Hepatocyte (in vitro differentiated cells): Measurements from ENCODE around the gene ZNF415.

Experiments
- EZH2phosphoT487 ChIP-seq: fragments of 200-600 bp; sonication (generic); IDR thresholded peaks from one replicate; pipeline ENCODE4 v1.6.1; 2018; ENCODE audit warnings: antibody characterized with exemption, mild to moderate bottlenecking, low read depth, moderate library complexity; ENCODE audit not compliant: unreplicated experiment, severe bottlenecking
- TF ChIP-seq, protein P1 (sequence below): fragments of 200-600 bp; sonication (generic); IDR thresholded peaks from 2 replicates; pipeline ENCODE4 v1.5.1; 2016; ENCODE audit warnings: antibody characterized with exemption, mild to moderate bottlenecking; ENCODE audit not compliant: poor library complexity

DNA sequence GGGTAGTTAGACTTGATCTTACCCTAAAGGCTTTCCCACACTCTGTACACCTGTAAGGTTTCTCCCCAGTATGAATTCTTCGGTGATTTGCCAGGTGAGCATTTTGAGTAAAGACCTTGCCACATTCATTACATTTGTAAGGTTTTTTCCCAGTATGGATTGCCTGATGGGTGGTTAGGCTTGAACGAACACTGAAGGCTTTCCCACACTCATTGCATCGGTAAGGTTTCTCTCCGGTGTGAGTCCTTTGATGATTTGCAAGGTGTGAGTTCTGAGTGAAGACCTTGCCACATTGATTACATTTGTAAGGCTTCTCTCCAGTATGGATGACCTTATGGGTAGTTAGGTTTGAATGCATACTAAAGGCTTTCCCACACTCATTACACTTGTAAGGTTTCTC, 64.5 kb downstream of the ZNF415 start:
- TF ChIP-seq, protein P1, sequence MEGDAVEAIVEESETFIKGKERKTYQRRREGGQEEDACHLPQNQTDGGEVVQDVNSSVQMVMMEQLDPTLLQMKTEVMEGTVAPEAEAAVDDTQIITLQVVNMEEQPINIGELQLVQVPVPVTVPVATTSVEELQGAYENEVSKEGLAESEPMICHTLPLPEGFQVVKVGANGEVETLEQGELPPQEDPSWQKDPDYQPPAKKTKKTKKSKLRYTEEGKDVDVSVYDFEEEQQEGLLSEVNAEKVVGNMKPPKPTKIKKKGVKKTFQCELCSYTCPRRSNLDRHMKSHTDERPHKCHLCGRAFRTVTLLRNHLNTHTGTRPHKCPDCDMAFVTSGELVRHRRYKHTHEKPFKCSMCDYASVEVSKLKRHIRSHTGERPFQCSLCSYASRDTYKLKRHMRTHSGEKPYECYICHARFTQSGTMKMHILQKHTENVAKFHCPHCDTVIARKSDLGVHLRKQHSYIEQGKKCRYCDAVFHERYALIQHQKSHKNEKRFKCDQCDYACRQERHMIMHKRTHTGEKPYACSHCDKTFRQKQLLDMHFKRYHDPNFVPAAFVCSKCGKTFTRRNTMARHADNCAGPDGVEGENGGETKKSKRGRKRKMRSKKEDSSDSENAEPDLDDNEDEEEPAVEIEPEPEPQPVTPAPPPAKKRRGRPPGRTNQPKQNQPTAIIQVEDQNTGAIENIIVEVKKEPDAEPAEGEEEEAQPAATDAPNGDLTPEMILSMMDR: no peak
- no peak for TF ChIP-seq EZH2phosphoT487
